NCI-H526 treated with DMSO at 0.1 percent for 48 hours (cell line): ENCODE results near the gene WNT3A.

Experiments
- DNase-seq: peaks from one replicate; lab custom pipeline; 2025; lab: John Stamatoyannopoulos, UW

The WNT3A gene

DNA sequence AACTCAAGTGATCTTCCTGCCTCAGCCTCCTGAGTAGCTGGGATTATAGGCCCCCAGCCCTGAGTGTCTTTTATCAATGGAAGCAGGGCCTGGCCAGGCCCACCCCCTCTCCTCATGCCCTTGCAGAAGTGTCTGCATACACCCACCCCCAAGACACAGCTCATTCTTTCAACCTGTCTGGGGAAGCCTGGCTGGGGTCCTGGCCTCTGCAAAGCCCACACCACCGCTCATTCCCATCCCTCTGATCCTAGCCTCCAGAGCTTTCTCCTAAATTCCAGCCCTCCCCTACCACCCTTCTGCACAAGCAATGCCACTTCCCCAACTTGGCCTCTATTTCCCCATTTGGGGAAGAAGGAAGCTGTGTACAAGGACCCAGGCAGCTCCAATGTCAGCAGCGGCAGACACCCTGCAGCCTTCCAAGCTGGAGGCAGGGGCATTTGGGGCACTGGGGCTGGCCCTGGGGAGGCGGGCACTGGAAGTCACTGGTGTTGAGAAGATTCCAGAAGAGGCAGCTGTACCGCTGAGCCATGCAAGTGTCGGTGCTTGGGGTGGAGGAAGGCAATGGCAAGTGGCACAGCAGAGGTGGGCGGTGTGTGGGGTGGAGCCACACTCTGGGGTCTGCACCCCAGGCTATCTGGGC lies 42.0 kb downstream of the WNT3A start:
- no peak for DNase-seq

DNA sequence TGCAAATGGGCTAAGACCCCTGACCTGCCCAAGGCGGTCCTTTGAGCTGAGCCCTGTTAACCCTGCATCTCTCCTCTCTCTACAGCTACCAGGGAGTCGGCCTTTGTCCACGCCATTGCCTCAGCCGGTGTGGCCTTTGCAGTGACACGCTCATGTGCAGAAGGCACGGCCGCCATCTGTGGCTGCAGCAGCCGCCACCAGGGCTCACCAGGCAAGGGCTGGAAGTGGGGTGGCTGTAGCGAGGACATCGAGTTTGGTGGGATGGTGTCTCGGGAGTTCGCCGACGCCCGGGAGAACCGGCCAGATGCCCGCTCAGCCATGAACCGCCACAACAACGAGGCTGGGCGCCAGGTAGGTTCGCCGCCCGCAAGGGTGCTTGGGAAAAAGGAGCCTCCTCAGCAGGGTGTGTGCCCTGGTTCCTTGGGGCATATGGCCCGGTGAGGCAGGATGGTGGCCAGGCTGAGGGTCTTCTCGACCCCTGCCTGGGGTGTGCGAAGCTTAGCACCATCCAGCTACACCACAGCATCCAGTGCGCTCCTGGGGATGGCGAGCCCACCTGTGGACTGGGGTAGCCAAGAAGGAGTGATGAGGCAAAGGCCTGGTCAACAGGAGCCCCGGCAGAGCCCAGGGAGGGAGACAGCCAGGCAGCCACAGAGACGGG lies 43.9 kb downstream of the WNT3A start:
- DNase-seq: no peak

DNA sequence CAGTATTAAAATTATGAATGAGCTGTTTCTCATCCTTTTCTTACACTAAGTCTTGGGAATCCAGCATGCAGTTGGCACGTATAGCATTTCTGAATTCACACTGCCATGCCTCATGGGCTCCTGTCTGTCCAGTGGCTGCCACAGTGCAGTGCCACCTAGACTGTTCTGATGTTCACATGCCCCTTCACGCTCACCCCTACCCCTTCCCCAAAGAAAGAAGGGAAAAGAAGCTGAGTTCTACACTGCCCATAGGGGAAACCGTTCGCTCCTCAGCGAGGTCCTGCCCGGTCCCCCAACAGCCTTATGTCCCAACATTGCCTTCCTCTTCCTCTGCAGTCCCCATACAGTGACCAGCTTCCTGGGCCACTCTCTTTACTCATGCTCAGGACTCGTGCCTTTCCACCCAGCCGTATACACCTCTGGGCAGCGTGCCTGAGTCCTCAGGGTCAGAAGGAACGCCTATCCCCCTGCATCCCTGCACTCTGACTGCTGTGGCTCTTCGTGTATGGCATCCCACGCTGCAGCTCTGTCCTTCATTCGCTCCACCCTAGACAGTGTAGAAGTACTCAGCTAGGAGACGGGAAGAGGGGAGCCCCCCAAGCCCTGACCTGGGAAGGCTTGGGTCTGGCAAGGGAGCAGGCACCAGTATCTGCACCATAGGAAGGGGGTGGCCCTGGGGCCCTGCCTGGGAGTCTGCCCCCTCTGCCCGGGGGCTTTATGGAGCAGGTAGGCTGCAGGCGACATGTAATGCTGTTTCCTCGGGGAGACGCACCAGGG lies 51.6 kb downstream of the WNT3A start:
- DNase-seq: no peak

DNA sequence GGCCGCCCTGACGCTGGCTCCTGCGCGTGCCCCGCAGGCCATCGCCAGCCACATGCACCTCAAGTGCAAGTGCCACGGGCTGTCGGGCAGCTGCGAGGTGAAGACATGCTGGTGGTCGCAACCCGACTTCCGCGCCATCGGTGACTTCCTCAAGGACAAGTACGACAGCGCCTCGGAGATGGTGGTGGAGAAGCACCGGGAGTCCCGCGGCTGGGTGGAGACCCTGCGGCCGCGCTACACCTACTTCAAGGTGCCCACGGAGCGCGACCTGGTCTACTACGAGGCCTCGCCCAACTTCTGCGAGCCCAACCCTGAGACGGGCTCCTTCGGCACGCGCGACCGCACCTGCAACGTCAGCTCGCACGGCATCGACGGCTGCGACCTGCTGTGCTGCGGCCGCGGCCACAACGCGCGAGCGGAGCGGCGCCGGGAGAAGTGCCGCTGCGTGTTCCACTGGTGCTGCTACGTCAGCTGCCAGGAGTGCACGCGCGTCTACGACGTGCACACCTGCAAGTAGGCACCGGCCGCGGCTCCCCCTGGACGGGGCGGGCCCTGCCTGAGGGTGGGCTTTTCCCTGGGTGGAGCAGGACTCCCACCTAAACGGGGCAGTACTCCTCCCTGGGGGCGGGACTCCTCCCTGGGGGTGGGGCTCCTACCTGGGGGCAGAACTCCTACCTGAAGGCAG lies 52.3 kb downstream of the WNT3A start:
- no peak for DNase-seq

DNA sequence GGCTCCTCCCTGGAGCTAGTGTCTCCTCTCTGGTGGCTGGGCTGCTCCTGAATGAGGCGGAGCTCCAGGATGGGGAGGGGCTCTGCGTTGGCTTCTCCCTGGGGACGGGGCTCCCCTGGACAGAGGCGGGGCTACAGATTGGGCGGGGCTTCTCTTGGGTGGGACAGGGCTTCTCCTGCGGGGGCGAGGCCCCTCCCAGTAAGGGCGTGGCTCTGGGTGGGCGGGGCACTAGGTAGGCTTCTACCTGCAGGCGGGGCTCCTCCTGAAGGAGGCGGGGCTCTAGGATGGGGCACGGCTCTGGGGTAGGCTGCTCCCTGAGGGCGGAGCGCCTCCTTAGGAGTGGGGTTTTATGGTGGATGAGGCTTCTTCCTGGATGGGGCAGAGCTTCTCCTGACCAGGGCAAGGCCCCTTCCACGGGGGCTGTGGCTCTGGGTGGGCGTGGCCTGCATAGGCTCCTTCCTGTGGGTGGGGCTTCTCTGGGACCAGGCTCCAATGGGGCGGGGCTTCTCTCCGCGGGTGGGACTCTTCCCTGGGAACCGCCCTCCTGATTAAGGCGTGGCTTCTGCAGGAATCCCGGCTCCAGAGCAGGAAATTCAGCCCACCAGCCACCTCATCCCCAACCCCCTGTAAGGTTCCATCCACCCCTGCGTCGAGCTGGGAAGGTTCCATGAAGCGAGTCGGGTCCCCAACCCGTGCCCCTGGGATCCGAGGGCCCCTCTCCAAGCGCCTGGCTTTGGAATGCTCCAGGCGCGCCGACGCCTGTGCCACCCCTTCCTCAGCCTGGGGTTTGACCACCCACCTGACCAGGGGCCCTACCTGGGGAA lies 53.0 kb downstream of the WNT3A start:
- DNase-seq: no peak

DNA sequence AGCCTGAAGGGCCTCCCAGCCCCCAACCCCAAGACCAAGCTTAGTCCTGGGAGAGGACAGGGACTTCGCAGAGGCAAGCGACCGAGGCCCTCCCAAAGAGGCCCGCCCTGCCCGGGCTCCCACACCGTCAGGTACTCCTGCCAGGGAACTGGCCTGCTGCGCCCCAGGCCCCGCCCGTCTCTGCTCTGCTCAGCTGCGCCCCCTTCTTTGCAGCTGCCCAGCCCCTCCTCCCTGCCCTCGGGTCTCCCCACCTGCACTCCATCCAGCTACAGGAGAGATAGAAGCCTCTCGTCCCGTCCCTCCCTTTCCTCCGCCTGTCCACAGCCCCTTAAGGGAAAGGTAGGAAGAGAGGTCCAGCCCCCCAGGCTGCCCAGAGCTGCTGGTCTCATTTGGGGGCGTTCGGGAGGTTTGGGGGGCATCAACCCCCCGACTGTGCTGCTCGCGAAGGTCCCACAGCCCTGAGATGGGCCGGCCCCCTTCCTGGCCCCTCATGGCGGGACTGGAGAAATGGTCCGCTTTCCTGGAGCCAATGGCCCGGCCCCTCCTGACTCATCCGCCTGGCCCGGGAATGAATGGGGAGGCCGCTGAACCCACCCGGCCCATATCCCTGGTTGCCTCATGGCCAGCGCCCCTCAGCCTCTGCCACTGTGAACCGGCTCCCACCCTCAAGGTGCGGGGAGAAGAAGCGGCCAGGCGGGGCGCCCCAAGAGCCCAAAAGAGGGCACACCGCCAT lies 53.8 kb downstream of the WNT3A start:
- no peak for DNase-seq

DNA sequence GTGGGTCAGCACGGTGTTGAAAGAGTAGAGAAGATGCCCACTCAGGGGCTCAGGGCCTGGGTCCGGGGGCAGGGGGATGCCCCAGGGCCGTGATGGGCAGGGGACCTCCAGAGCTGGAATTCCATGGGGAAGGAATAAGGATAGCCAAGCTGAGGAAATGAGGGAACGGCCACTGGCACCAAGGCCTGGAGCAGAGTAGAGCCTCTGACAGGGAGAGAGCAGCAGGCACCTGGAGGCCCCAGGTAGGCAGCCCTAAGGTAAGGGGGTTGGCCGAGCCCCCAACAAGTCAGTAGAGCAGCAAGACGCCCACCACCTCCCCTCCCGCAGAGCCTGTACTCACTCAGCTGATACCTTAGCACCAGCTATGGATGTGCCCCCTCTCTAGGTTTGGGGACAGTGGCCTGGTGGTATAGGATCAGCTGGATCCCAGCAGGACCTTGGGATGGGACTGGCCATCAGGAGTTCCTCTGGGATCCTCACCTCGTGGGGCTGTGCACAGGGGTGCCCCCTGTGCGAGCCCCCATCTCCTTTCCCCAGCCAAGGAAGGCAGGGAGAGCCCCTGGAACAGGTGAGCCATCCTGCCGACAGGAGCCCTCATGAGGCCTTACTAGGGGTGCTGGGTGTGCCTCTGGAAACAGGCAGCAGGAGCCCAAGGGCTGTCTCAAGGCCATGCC lies 54.8 kb downstream of the WNT3A start:
- no peak for DNase-seq

DNA sequence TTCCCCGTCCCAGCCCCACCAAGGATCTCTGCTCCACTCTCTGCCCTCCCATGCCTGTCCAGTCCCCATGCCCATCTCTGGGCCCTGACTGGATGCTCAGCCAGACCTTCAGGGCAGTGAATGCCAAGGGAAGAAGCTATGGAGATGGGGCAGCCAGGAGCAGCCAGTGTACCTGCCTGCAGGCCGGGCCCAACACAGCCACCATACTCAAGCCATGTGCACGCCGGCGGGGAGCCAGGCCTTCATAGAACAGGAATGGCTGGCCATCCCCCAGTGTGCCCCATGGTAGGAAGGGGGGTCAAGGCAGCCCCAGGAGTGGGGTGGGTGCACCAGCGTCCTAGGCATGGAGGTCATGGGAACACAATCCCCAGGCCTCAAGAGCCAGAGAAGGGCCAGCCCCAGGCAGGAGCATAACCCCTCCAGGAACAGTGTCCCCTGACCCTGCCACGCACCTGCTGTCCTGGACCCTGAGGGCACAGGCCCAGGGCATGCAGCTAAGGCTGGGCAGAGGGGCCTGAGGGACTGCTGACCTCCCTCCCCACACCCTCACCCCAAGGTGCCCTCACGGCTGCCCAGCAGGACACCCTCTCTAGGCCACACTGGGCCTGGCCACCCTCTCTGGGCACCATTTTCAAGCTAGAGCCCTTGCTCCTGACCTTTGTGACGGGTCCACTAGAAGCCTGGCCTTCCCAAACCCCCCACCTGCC lies 55.4 kb downstream of the WNT3A start:
- DNase-seq: no peak

DNA sequence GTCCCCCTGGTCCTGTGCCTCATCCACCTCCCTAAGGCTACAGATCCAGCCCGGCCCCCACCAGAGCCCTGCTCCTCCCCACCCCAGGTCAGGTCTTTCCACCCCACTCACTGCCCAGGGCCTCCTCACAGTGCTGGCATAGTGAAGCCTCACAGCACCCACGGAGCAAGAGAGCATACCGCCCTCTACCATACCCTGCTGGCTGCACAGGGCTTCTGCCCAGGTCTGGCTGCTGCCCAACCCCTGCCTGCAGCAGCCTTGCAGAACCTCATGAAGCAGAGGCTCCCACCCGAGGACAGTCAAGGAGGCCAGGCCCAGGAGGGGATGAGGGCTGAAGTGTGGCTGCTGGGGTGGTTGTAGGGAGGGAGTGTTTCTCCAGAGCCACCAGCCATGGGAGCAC lies 56.0 kb downstream of the WNT3A start:
- DNase-seq: no peak

DNA sequence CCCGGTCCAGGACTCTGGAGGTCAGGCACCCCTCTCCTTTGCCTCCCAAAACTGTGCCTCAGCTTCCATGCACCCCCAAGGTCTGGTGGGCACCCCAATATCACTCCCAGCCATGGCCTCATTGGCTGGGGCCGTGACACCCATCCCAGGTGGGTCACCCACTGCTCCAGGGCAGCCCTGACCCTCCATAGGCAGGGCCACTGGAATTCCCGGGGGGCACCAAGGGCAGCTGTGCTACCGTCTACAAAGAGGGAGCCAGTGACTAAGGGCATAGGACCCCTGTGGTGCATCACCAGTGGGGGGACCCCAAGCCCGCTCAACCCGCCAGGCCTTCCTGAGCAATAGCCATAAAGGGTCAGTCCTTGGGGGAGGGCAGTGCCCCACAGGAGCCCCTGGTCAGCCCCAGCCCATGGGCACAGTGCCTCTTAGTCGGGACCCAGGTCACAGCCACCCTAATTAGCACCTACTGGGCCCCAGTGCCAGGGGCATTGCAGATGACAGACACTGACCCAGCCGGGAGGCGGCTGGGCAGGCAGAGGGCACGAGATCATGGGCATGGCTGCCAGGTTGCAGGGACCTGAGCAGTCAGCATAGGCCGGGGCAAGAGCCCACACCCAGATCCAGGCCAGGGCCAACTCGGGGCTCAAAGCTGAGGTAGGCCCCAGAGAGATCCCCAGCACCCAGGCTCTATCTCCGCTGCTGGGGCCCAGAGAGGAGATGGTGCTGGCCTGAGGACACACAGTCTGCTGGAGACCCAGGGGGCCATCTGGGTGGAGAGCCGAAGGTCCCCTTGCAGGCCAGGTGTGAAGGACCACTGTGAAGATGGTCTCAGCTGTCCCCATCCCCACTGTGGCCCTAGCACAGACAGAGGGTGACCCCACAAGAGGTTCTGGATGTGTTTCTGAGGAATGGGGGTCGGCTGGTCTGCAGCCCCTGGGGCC lies 56.7 kb downstream of the WNT3A start:
- DNase-seq: no peak

DNA sequence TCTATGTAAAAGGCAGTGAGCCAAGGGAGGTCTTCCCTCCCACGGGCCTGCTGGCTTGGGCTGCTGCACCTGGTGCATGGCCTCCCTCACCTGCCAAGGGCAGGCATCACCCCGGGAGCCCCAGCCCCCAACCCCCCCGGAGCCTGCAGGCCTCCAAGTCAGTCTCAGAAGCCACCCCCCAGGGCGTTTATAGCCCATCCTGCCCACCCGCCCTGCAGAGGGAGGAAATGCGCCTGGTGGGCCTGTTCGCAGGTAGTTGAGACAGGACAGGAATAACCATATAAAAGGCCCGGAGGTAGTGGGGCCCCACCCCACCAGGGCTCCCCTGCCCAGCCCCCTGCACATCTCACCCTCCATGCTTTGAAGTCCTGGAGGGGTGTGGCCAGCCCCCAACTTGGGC lies 57.5 kb downstream of the WNT3A start:
- DNase-seq: no peak

DNA sequence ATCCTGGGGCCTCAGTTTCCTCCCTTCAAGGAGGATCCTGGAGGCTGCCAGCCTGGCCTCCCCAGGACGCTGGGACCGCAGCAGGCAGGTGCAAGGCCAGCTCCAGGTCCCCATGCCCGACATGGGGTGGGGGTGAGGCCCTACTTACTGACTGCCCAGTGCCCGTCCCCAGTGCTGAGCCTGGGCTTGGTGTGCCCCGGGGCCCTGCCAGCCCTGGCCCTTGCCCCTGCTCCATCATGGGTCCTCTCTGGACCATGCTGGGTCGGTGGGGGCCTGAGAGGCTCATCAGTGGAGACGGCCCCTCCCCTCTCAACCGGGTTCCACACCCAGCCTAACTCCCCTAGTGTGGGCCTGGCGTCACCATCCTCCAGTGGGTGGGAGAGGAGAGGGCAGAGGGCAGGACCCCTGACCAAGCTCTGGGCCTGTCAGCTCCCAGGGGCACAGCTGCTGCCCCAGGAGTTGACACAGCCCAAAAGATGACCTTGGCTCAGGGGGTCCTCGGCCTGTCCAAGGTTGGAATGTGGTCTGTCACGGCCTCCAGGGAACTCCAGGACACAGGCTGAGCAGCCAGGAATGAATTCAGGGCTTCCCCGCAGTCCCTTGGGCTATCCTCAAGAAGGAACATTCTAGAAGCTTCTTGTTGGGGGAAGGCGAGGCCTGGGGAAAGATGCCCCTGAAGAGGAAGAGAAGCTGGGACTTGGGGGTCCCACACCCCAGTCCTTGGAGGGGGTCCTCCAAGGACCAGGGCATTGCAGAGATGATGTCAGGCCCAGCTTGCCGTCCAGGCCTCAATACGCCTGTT lies 58.1 kb downstream of the WNT3A start:
- no peak for DNase-seq

DNA sequence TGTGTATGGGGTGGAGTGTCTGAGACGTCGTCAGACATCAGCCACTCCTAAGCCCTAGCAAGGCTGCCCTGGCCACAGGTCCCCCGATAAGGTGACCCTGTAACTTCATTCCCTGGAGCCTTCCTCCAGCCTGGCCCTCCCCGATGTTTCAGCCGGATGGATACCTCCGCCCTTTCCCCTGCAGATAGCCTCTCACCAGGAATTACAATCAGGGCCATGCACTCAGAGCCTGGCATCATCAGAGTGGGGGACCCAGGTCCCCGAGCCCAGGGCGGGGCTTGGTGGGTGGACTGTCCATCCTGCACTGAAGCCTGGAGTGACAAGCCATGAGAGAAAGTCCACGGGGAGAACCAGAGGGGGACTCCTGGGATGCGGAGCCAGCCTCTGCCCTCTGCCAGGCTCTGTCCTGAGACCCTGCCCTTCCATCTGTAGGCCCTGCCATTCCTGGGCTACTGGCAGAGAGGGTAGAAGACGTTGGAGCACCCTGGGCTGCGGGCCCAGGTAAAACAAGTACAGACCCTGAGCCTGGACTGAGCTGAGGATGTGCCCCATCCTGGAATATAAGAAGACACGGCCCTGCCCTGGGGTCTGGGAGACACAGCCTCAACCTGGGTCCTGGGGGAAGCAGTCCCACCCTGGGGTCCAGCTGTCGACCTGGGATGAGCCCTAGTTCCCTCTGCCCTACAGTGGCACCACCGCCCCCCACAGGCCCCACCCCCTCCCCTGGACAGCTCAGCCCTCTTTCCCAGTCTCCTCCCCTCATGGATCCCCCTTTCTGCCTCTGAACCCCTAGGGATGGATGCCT lies 58.9 kb downstream of the WNT3A start:
- DNase-seq: no peak

DNA sequence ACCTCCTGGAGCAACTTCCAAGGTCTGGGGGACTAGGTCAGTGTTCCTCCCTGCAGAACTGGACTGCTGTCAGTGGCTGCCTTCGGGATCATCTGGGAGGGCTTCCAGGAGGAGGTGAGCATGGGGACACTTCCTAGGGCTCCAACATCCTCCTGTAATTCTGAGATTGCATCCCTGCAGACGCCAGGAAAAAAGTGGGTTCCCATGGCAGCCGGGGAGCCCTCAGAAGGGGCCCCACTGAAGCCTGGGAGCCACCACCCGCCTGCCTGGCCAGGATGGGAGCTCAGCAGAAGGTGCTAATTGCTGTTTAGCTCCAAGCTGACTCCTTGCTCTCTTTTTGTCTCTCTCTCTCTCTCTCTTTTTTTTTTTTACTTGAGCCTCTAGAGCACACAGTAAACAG lies 59.6 kb downstream of the WNT3A start:
- DNase-seq: no peak

DNA sequence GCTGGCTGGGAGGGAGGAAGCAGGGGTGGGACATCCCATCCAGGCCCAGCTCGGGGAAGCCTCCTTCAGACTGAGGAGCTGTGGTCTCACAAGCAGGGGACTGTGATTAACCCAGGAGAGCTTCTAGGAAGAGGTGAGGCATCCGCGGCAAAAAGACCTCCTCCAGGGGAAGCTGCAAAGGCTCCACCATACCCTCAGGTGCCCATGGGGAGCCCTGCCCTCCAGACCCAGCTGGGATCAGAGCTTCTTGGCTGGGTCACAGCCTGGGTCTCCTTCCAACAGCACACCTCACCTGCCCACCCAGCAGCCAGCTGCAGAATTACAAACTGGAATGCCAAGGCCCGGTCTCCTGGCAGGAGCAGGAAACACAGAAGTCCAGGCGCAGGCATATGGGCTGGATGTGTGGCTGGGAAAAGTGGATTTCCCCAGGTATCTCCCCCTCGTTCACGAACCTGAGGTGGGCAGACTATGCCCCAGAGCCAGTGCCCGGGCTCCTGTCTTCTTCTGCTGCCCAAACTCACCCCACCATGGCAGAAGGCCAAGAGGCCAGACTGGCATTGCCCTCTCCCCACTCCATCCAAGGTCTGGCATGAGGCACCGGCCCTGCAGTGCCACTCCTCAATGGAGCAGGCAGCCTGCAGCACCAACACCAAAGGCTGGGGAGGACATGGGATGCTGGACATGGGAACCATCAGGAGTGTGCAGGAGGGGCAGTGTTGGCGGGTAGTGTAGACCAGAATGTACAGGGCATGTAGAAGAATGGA lies 60.3 kb downstream of the WNT3A start:
- no peak for DNase-seq

DNA sequence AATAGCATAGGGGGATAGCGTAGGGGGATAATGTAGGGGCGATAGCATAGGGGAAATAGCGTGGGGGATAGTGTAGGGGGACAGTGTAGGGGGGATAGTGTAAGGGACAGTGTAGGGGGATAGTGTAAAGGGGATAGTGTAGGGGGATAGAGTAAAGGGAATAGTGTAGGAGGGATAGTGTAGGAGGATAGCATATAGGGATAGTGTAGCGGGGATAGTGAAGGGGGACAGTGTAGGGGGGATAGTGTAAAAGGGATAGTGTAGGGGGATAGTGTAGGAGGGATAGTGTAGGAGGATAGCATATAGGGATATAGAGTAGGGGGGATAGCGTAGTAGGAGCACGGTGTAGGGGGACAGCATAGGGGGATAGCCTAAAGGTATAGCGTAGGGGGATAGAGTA lies 61.6 kb downstream of the WNT3A start:
- no peak for DNase-seq
